ENCODE measurements around the gene AP5Z1.
A peak's percentile ranks its signal among the peaks of the same experiment; 100 is the strongest.

Gene AP5Z1, protein sequence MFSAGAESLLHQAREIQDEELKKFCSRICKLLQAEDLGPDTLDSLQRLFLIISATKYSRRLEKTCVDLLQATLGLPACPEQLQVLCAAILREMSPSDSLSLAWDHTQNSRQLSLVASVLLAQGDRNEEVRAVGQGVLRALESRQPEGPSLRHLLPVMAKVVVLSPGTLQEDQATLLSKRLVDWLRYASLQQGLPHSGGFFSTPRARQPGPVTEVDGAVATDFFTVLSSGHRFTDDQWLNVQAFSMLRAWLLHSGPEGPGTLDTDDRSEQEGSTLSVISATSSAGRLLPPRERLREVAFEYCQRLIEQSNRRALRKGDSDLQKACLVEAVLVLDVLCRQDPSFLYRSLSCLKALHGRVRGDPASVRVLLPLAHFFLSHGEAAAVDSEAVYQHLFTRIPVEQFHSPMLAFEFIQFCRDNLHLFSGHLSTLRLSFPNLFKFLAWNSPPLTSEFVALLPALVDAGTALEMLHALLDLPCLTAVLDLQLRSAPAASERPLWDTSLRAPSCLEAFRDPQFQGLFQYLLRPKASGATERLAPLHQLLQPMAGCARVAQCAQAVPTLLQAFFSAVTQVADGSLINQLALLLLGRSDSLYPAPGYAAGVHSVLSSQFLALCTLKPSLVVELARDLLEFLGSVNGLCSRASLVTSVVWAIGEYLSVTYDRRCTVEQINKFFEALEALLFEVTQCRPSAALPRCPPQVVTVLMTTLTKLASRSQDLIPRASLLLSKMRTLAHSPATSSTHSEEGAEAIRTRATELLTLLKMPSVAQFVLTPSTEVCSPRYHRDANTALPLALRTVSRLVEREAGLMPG

GRCh38 chr7:4775250-4775847 is at the start of gene AP5Z1:
AP5Z1 (plus strand) TSS chr7:4775623; CDS start chr7:4775716, 93 bp downstream.
- peak; percentile 92 for DNase-seq (ENCODE audit: low read depth)

DNA sequence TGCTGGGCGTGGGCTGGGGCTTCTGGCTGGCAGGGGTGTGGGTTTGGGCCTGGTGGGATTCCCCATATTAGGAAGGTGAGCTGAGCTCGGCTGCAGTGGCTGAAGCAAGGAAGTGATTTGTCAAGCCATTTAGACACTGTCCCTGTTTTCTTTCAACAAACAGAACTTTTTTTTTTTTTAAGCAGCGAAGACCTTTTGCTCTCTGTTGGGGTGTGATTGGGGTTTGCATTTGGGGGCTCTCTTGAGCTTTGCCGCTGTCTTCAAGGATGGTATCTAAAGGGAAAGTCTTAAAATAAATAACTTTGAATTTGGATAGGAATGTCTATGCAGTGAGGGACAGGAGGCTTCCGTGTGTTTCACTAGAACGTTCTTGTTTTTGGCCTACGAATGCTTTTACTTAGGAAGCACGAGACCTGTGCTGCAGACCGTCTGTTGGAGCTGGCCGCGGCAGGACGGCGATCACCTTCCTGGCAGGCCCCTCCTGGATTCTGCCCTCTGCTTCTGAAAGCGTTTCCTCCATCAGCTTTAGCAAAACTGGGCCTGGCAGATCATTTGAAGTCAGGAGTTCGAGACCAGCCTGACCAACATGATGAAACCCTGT is 49.5 kb upstream of the AP5Z1 start:
- no peak for DNase-seq (ENCODE audit: low read depth)

- no peak for DNase-seq (ENCODE audit: low read depth)
These were observed 48.9 kb upstream of the AP5Z1 start for GRCh38 chr7:4726566-4726965.

GRCh38 chr7:4727914-4728705 is 47.3 kb upstream of the AP5Z1 start:
- DNase-seq (ENCODE audit: low read depth), result no peak

DNA sequence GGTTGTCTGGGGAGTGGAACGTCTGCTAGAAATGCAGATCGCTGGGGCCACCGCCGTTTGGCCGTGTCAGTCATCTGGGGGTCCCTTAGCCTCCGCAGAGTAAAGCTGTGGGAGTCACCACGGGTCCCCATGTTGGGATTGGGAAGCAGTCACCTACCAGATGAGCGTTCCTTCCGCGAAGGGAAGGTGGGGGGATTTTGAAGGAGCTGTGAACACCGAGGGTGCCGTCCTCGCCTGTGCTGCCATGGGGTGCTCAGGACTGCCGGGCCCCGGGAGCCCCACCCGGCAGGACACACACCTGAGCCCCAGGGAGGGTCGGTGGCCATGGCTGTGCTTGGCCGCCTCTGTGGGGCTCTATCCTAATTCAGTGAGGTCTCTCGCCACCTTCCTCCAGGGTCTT is 46.2 kb upstream of the AP5Z1 start:
- no peak for DNase-seq (ENCODE audit: low read depth)

DNA sequence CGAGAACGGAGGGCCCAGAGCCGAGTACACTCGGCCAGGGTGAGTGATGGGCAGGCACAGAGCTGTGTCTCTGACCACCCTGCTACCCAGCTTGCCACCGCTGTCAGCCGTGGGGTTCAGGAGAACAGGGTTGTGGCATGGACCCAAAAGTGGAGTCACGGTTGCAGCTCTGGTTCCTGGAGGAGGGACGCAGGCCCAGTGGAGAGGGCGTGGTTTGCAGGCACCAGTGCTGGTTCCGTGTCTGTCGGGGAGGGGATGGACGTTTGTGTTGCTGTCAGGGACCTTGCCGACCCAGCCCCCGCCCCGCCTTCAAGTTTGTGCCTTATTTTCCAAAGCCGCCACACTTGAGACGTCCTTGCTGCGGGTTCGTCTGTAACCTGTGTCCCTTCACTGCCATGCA is 45.1 kb upstream of the AP5Z1 start:
- no peak for DNase-seq (ENCODE audit: low read depth)

DNA sequence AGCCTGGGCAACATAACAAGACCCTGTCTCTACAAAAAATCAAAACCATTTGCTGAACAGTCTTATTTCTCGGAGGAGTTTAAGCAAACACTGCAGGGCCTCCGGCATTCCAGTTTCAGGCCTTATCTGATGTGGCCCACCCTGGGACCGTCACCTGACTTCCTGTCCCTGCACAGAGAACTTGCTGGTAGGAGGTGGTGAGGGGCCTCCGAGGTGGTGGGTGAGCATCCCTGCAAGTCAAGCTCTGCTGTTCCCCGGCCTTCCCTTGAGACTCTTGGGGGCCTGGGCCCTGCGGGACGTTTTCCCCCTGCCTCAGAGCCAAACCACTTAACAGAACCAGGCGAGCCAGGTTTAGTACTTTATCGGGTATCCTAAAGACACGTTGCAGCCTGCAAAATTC is 44.5 kb upstream of the AP5Z1 start:
- no peak for DNase-seq (ENCODE audit: low read depth)

GRCh38 chr7:4731803-4732202 is 43.6 kb upstream of the AP5Z1 start:
- DNase-seq (ENCODE audit: low read depth), result no peak

DNA sequence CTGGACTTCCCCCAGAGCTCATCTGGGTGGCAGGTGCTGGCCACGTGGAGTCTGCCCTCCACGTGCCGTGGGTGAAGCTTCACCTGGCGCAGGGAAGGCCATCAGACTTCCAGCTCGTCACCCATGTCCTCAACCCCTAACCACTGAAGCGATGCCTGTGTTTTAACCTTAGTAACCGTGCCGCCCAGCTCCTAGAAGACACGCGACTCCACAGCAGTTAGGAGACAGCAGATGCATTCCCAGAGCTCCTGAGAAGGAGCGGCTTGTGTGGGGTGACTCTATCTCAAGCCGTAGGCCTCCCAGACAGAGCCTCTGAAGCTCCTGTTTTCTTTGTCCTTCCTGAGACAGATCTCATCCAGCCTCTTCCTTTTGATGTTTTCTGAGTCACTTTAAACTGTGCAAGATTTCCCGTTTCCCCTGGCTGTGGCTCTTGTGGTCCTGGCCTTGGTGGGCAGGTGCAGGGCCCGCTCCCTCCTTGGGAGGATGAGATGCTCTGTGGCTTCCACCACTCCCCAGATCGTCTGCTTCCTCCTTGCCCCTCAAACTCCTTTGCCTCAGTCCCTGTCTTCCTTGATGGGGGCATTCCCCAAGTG is 41.4 kb upstream of the AP5Z1 start:
- no peak for DNase-seq (ENCODE audit: low read depth)

GRCh38 chr7:4734587-4735345 is 40.7 kb upstream of the AP5Z1 start:
- no peak for DNase-seq (ENCODE audit: low read depth)

GRCh38 chr7:4737300-4737699 is 38.1 kb upstream of the AP5Z1 start:
- DNase-seq (ENCODE audit: low read depth), result no peak

GRCh38 chr7:4738711-4739527 is 36.5 kb upstream of the AP5Z1 start:
- no peak for DNase-seq (ENCODE audit: low read depth)

- no peak for DNase-seq (ENCODE audit: low read depth)
These were observed 35.9 kb upstream of the AP5Z1 start for GRCh38 chr7:4739528-4739992.

DNA sequence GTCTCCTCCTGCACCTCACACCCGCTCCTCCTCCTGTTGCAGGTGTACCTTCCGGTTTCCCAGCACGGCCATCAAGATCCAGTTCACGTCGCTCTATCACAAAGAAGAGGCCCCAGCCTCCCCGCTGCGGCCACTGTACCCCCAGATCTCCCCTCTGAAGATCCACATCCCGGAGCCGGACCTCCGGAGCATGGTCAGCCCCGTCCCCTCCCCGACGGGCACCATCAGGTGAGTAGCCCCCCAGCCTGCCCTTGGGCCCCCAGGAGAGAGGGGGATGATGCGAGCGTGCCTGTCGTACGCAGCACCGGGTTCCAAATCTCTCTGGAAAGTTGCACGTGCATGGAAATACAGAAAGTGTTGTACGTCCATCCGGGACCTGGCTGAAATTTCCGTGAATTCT is 34.6 kb upstream of the AP5Z1 start:
- DNase-seq (ENCODE audit: low read depth), result no peak

- DNase-seq (ENCODE audit: low read depth), result no peak
These were observed 33.3 kb upstream of the AP5Z1 start for GRCh38 chr7:4742051-4742573.

DNA sequence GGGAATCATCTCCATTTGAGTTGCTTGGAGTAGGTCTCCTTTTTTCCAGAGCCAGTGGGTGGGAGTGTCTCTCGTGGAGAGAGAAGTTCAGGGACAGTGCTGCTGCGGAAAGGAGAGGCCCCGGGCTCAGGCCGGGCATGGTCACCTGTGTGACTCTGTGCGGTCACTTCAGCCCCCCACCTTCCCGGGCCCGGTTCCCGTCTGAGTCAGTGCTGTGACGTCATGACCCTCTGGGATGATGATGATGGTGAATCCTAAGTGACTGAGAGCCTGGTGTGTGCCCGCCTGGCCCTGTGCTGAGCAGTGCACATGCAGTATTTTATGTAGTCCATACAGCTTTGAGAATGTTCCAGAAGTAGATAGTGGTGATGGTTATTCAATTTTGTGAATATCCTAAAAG is 32.6 kb upstream of the AP5Z1 start:
- no peak for DNase-seq (ENCODE audit: low read depth)

- peak; percentile 39 for DNase-seq (ENCODE audit: low read depth)
These were observed 30.8 kb upstream of the AP5Z1 start for GRCh38 chr7:4744391-4745264.

- no peak for DNase-seq (ENCODE audit: low read depth)
These were observed 30.0 kb upstream of the AP5Z1 start for GRCh38 chr7:4745265-4745919.

All from activated T-cell treated with anti-CD3 and anti-CD28 coated beads for 24 hours (primary cell).